HL-60 (cell line): Measurements from ENCODE around the gene PCP2.

ENCODE experiments used
- CTCF ChIP-seq: IDR thresholded peaks from one replicate; pipeline ENCODE4 v1.5.1; 2011; ENCODE audit warnings: low read length, control low read depth, inconsistent platforms; ENCODE audit not compliant: insufficient read depth
- REST ChIP-seq: IDR thresholded peaks from 2 replicates; pipeline ENCODE4 v1.6.1; 2012; ENCODE audit warnings: low read depth; ENCODE audit not compliant: insufficient replicate concordance

- no peak for TF ChIP-seq CTCF
- TF ChIP-seq REST: no peak
Measured at GRCh38 chr19:7643031-7643415, 9.5 kb upstream of the PCP2 start.
